GM19395 (cell line): ENCODE measurements around the gene TTC38.
"Not testable (repeated sequence)": the region's sequence is repeated elsewhere in the genome, so short reads cannot be mapped to it uniquely, and the experiment has no call there.

Experiments used
- ATAC-seq: cut with Tn5 transposase; IDR thresholded peaks from one replicate; pipeline ENCODE4 v1.9.1; 2021; ENCODE audit warnings: mild to moderate bottlenecking, moderate library complexity; ENCODE audit not compliant: unreplicated experiment

Gene TTC38

GRCh38 chr22:46295277-46295971 is 27.6 kb downstream of the TTC38 start:
- ATAC-seq: no peak

GRCh38 chr22:46296257-46297150 is 28.7 kb downstream of the TTC38 start, which contains the start of gene GTSE1:
Gene GTSE1, plus strand, starts transcription at chr22:46296870. Its CDS starts 531 bp downstream, at chr22:46297401.
- ATAC-seq: peak; percentile 93

- peak; percentile 8 for ATAC-seq
These were observed 29.5 kb downstream of the TTC38 start for GRCh38 chr22:46297151-46297812.

GRCh38 chr22:46299101-46299500 is 31.3 kb downstream of the TTC38 start:
- no peak for ATAC-seq

GRCh38 chr22:46300491-46300890 is 32.7 kb downstream of the TTC38 start:
- ATAC-seq: no peak

- no peak for ATAC-seq
These were observed 35.6 kb downstream of the TTC38 start for GRCh38 chr22:46303347-46303965.

- ATAC-seq: no peak
These were observed 40.6 kb downstream of the TTC38 start for GRCh38 chr22:46308283-46308988.

- ATAC-seq: no peak
These were observed 41.8 kb downstream of the TTC38 start for GRCh38 chr22:46309526-46310085.

- no peak for ATAC-seq
These were observed 44.2 kb downstream of the TTC38 start for GRCh38 chr22:46312056-46312455.

- ATAC-seq: not testable (repeated sequence)
These were observed 45.0 kb downstream of the TTC38 start for GRCh38 chr22:46312848-46313247.

GRCh38 chr22:46315976-46316375 is 48.2 kb downstream of the TTC38 start:
- no peak for ATAC-seq

- no peak for ATAC-seq
These were observed 49.8 kb downstream of the TTC38 start for GRCh38 chr22:46317646-46318045.

- ATAC-seq: no peak
These were observed 50.8 kb downstream of the TTC38 start for GRCh38 chr22:46318576-46318975.

- no peak for ATAC-seq
These were observed 51.5 kb downstream of the TTC38 start for GRCh38 chr22:46319319-46319718.

- ATAC-seq: no peak
These were observed 52.4 kb downstream of the TTC38 start for GRCh38 chr22:46320166-46320710.

GRCh38 chr22:46320716-46321386 is 53.0 kb downstream of the TTC38 start:
- no peak for ATAC-seq

GRCh38 chr22:46322711-46323110 is 54.9 kb downstream of the TTC38 start:
- no peak for ATAC-seq

- ATAC-seq: no peak
These were observed 55.4 kb downstream of the TTC38 start for GRCh38 chr22:46323162-46323561.

GRCh38 chr22:46326066-46326680 is 58.4 kb downstream of the TTC38 start:
- no peak for ATAC-seq
